Subcutaneous abdominal adipose tissue (tissue), 5 donors: ENCODE data around the gene CPHXL.

Source experiments
- H3K27ac ChIP-seq: one replicate; pipeline ENCODE4 v1.7.0; 2013; ENCODE audit warnings: low read depth, mild to moderate bottlenecking, inconsistent platforms, low read length, moderate library complexity
- H3K27me3 ChIP-seq, 5 donors: one replicate each; pipeline ENCODE4 v1.7.0; 2013; ENCODE audit warnings: low read length in 5 of 5, inconsistent platforms in 1 of 5; ENCODE audit not compliant: control insufficient read depth in 5 of 5, insufficient read depth in 4 of 5
- H3K36me3 ChIP-seq, 5 donors: one replicate each; pipeline ENCODE4 v1.7.0; 2013; ENCODE audit warnings: low read length in 5 of 5; ENCODE audit not compliant: control insufficient read depth in 5 of 5, insufficient read depth in 5 of 5
- H3K4me1 ChIP-seq, 5 donors: one replicate each; pipeline ENCODE4 v1.7.0; 2013; ENCODE audit warnings: low read length in 5 of 5, mild to moderate bottlenecking in 3 of 5, moderate library complexity in 1 of 5; ENCODE audit not compliant: control insufficient read depth in 5 of 5, insufficient read depth in 5 of 5
- H3K4me3 ChIP-seq, 5 donors: one replicate each; pipeline ENCODE4 v1.7.0; 2013; ENCODE audit warnings: low read length in 5 of 5, low read depth in 1 of 5
- H3K9ac ChIP-seq, 5 donors: one replicate each; pipeline ENCODE4 v1.7.0; 2013; ENCODE audit warnings: low read length in 5 of 5, mild to moderate bottlenecking in 4 of 5, moderate library complexity in 3 of 5
- H3K9me3 ChIP-seq, 5 donors: one replicate each; pipeline ENCODE4 v1.7.0; 2013; ENCODE audit warnings: low read length in 5 of 5; ENCODE audit not compliant: control insufficient read depth in 5 of 5
- donor health status: healthy.
- donor health status: healthy.
- donor health status: healthy.
- donor health status: healthy.
- donor health status: healthy.

The CPHXL gene

GRCh38 chr16:75750528-75750927, 24.2 kb upstream of the CPHXL start:
- H3K27ac ChIP-seq: no peak overlapping the region
- no peaks in the 10 kb centered on the region for H3K9me3 ChIP-seq
- H3K9ac ChIP-seq: no peak overlapping the region
- H3K36me3 ChIP-seq: no peaks in the 10 kb centered on the region
- H3K4me1 ChIP-seq: no peaks in the 10 kb centered on the region
- H3K4me3 ChIP-seq: no peak overlapping the region
- no peaks in the 10 kb centered on the region for H3K27me3 ChIP-seq

- no peak overlapping the region for H3K27ac ChIP-seq
- no peak overlapping the region for H3K9ac ChIP-seq
- no peaks in the 10 kb centered on the region for H3K27me3 ChIP-seq
- peaks cover 5 to 20% (median 7%) of the 10 kb centered on the region in 5 donors for H3K9me3 ChIP-seq
- no peaks in the 10 kb centered on the region for H3K4me1 ChIP-seq
- no peaks in the 10 kb centered on the region for H3K36me3 ChIP-seq
- no peak overlapping the region for H3K4me3 ChIP-seq
Measured at GRCh38 chr16:75746359-75746758, 20.1 kb upstream of the CPHXL start.

GRCh38 chr16:75745823-75746222, 19.5 kb upstream of the CPHXL start:
- Histone ChIP-seq H3K4me3 (no peak overlapping the region), H3K9me3 (peaks cover 5 to 21% (median 7%) of the 10 kb centered on the region in 5 donors), H3K9ac (no peak overlapping the region), H3K4me1 (no peaks in the 10 kb centered on the region), H3K36me3 (no peaks in the 10 kb centered on the region), H3K27me3 (no peaks in the 10 kb centered on the region), H3K27ac (no peak overlapping the region)

GRCh38 chr16:75745242-75745641, 19.0 kb upstream of the CPHXL start:
- H3K27ac ChIP-seq: no peak overlapping the region
- H3K9ac ChIP-seq: no peak overlapping the region
- H3K4me3 ChIP-seq: no peak overlapping the region
- H3K4me1 ChIP-seq: no peaks in the 10 kb centered on the region
- no peaks in the 10 kb centered on the region for H3K27me3 ChIP-seq
- no peaks in the 10 kb centered on the region for H3K36me3 ChIP-seq
- H3K9me3 ChIP-seq: peaks cover 5 to 21% (median 10%) of the 10 kb centered on the region in 5 donors

GRCh38 chr16:75742424-75743047, 16.2 kb upstream of the CPHXL start:
- no peaks in the 10 kb centered on the region for H3K4me1 ChIP-seq
- H3K9me3 ChIP-seq: peaks cover 5 to 21% (median 10%) of the 10 kb centered on the region in 5 donors
- H3K9ac ChIP-seq: no peak overlapping the region
- no peaks in the 10 kb centered on the region for H3K36me3 ChIP-seq
- H3K27me3 ChIP-seq: no peaks in the 10 kb centered on the region
- H3K4me3 ChIP-seq: no peak overlapping the region
- no peak overlapping the region for H3K27ac ChIP-seq

- Histone ChIP-seq H3K27ac (no peak overlapping the region), H3K36me3 (no peaks in the 10 kb centered on the region), H3K27me3 (no peaks in the 10 kb centered on the region), H3K9ac (no peak overlapping the region), H3K4me1 (peaks cover 0 to 14% (median 12%) of the 10 kb centered on the region in 5 donors), H3K4me3 (no peak overlapping the region), H3K9me3 (no peaks in the 10 kb centered on the region)
Measured at GRCh38 chr16:75733305-75734211, 7.3 kb upstream of the CPHXL start.

- Histone ChIP-seq H3K4me1 (peaks cover 0 to 14% (median 12%) of the 10 kb centered on the region in 5 donors), H3K9ac (no peak overlapping the region), H3K36me3 (no peaks in the 10 kb centered on the region), H3K4me3 (no peak overlapping the region), H3K9me3 (no peaks in the 10 kb centered on the region), H3K27ac (no peak overlapping the region), H3K27me3 (no peaks in the 10 kb centered on the region)
Measured at GRCh38 chr16:75732871-75733270, 6.6 kb upstream of the CPHXL start.

GRCh38 chr16:75727221-75727620, 931 bp upstream of the CPHXL start:
- H3K27ac ChIP-seq: no peak overlapping the region
- peaks cover 0 to 2% (median 0%) of the 10 kb centered on the region in 5 donors for H3K9me3 ChIP-seq
- no peak overlapping the region for H3K4me3 ChIP-seq
- H3K27me3 ChIP-seq: no peaks in the 10 kb centered on the region
- H3K9ac ChIP-seq: no peak overlapping the region
- H3K36me3 ChIP-seq: no peaks in the 10 kb centered on the region
- H3K4me1 ChIP-seq: no peaks in the 10 kb centered on the region

GRCh38 chr16:75718452-75718851, 7.8 kb downstream of the CPHXL start:
- no peaks in the 10 kb centered on the region for H3K9me3 ChIP-seq
- H3K27me3 ChIP-seq: no peaks in the 10 kb centered on the region
- H3K27ac ChIP-seq: no peak overlapping the region
- H3K4me3 ChIP-seq: no peak overlapping the region
- no peaks in the 10 kb centered on the region for H3K36me3 ChIP-seq
- H3K4me1 ChIP-seq: no peaks in the 10 kb centered on the region
- no peak overlapping the region for H3K9ac ChIP-seq

GRCh38 chr16:75714661-75715060, 11.6 kb downstream of the CPHXL start:
- no peak overlapping the region for H3K9ac ChIP-seq
- H3K27me3 ChIP-seq: no peaks in the 10 kb centered on the region
- H3K27ac ChIP-seq: no peak overlapping the region
- H3K4me1 ChIP-seq: no peaks in the 10 kb centered on the region
- no peaks in the 10 kb centered on the region for H3K36me3 ChIP-seq
- H3K9me3 ChIP-seq: peaks cover 2 to 15% (median 10%) of the 10 kb centered on the region in 5 donors
- no peak overlapping the region for H3K4me3 ChIP-seq
